Stimulated activated CD4-positive, alpha-beta T cell treated with anti-CD3 and anti-CD28 coated beads, Interleukin-4, amount 100 ng/mL, for 24 hours (primary cell): Measurements from ENCODE around the gene DNAI4.
"Not testable (repeated sequence)": the region's sequence is repeated elsewhere in the genome, so short reads cannot be mapped to it uniquely, and the experiment has no call there.

ENCODE experiments used
- DNase-seq: peaks from one replicate; pipeline ENCODE4 v3.0.0-alpha.2; 2020

Gene DNAI4

GRCh38 chr1:66929146-66929688 is 4.6 kb upstream of the DNAI4 start:
- no peak for DNase-seq

GRCh38 chr1:66927528-66927927 is 2.9 kb upstream of the DNAI4 start:
- no peak for DNase-seq

- DNase-seq, result no peak
Measured at GRCh38 chr1:66925944-66926343, 1.3 kb upstream of the DNAI4 start.

GRCh38 chr1:66925558-66925910 is 878 bp upstream of the DNAI4 start:
- DNase-seq, result no peak

- DNase-seq, result no peak
Measured at GRCh38 chr1:66920543-66920942, 4.1 kb downstream of the DNAI4 start.

GRCh38 chr1:66919828-66920227 is 4.8 kb downstream of the DNAI4 start:
- no peak for DNase-seq

GRCh38 chr1:66919063-66919462 is 5.6 kb downstream of the DNAI4 start:
- no peak for DNase-seq

GRCh38 chr1:66917476-66917875 is 7.2 kb downstream of the DNAI4 start:
- DNase-seq, result no peak

GRCh38 chr1:66916320-66916719 is 8.3 kb downstream of the DNAI4 start:
- no peak for DNase-seq

GRCh38 chr1:66915203-66915602 is 9.5 kb downstream of the DNAI4 start:
- DNase-seq, result not testable (repeated sequence)

- DNase-seq, result no peak
Measured at GRCh38 chr1:66893712-66894111, 30.9 kb downstream of the DNAI4 start.

GRCh38 chr1:66890621-66891020 is 34.0 kb downstream of the DNAI4 start:
- DNase-seq, result no peak

GRCh38 chr1:66889030-66889429 is 35.6 kb downstream of the DNAI4 start:
- no peak for DNase-seq

- no peak for DNase-seq
Measured at GRCh38 chr1:66876664-66877063, 48.0 kb downstream of the DNAI4 start.

GRCh38 chr1:66873111-66873510 is 51.5 kb downstream of the DNAI4 start:
- DNase-seq, result no peak

GRCh38 chr1:66872024-66872423 is 52.6 kb downstream of the DNAI4 start:
- DNase-seq, result not testable (repeated sequence)

- no peak for DNase-seq
Measured at GRCh38 chr1:66867501-66867900, 57.2 kb downstream of the DNAI4 start.

- DNase-seq, result no peak
Measured at GRCh38 chr1:66860529-66860928, 64.1 kb downstream of the DNAI4 start.

- DNase-seq, result no peak
Measured at GRCh38 chr1:66853379-66853778, 71.3 kb downstream of the DNAI4 start.

- DNase-seq, result no peak
Measured at GRCh38 chr1:66852870-66853269, 71.8 kb downstream of the DNAI4 start.

- no peak for DNase-seq
Measured at GRCh38 chr1:66850989-66851388, 73.7 kb downstream of the DNAI4 start.

GRCh38 chr1:66848193-66848592 is 76.5 kb downstream of the DNAI4 start:
- no peak for DNase-seq

GRCh38 chr1:66840929-66841328 is 83.7 kb downstream of the DNAI4 start:
- DNase-seq, result no peak

- DNase-seq, result no peak
Measured at GRCh38 chr1:66834926-66835325, 89.7 kb downstream of the DNAI4 start.

GRCh38 chr1:66833112-66833511 is 91.5 kb downstream of the DNAI4 start:
- no peak for DNase-seq
